NCI-H526 (cell line): Measurements from ENCODE around the gene GPRC5B.

Experiments used
- DNase-seq, 2 experiments: peaks; one replicate each; lab custom pipeline; 2025; lab: John Stamatoyannopoulos, UW

Gene GPRC5B

DNA sequence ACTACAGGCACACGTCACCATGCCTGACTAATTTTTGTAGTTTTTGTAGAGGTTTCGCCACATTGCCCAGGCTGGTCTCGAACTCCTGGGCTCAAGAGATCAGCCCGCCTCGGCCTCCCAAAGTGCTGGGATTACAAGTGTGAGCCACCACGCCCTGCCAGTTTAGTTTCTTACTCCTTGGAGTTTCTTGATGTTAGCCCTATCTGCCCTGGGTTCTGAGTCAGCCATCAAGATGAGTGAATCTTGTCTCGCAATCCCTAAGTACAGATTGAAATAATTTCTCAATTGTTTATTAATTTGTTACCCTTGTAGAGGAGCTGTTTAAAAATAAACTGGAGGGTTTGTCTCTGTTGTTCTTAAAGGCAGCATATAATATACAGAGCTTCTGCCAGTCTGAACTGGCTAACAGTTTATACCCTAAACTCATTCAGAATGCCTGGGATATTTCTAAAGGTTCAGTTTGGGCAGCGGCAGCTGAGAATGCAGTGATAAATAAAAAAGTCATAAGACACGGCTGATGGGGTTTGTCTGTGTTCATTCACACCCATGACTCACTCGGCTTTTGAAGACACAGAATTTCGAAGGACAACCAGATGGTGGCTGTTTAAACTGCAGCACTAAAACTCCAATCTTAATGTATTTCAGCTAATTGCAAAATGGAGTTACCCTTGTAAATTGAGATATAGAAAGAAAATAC is 39.6 kb downstream of the GPRC5B start:
- DNase-seq, result no peak

GRCh38 chr16:19843371-19843770 is 41.3 kb downstream of the GPRC5B start:
- no peak for DNase-seq

DNA sequence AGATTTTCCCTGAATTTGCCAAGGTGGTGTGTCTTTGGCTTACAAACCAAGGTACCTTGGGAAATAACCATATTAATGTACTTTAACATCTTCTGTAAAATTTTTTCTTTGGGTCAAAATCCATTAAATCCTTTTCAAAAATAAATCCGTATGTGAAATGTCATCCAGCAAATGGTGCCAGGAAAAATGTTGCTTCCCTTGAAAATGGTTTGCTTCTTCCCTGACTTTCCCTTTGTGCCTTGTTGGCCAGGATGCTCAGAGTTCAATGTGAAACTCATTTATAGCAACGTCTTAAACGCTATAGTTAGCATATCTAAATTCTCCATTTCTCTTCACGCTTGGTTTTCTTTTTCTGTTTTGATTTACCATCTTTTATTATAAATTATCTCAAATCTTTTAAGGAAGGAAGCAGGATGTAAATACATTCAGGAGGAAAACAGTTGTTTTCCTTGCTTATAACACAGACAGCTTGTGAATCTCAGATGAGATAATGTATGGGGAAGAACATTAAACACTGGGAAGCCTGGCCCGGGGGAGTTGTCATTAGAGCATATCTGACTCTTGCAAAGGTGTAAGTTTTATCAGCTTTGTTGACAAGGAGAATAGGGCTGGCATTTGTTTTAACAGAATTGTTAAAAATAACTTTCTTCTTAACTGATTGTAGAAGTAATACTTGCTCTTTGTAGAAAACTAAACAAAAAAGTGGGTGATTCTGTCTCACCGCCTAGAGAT is 42.1 kb downstream of the GPRC5B start:
- no peak for DNase-seq

DNA sequence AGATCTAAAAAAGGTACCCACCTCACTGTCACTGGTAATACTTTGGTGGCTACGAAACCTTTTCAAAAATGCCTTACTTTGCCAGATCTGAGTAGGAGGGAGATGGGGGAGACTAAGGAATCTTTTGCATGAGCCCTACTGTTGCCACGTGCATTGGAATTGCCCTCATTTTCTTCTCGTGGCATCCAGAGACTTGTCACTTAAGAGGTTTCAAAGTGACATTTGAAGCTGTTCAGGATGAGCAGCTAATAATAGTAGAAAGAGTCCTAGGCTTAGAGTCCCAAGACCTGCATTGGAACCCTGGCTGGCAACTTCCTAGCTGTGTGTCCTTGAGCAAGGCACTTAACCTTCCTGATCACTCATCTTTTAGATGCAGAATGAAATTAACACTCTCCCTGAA is 43.5 kb downstream of the GPRC5B start:
- no peak for DNase-seq

- DNase-seq, result no peak
Measured at GRCh38 chr16:19840524-19841110, 44.0 kb downstream of the GPRC5B start.

GRCh38 chr16:19837984-19838707 is 46.5 kb downstream of the GPRC5B start:
- no peak for DNase-seq

DNA sequence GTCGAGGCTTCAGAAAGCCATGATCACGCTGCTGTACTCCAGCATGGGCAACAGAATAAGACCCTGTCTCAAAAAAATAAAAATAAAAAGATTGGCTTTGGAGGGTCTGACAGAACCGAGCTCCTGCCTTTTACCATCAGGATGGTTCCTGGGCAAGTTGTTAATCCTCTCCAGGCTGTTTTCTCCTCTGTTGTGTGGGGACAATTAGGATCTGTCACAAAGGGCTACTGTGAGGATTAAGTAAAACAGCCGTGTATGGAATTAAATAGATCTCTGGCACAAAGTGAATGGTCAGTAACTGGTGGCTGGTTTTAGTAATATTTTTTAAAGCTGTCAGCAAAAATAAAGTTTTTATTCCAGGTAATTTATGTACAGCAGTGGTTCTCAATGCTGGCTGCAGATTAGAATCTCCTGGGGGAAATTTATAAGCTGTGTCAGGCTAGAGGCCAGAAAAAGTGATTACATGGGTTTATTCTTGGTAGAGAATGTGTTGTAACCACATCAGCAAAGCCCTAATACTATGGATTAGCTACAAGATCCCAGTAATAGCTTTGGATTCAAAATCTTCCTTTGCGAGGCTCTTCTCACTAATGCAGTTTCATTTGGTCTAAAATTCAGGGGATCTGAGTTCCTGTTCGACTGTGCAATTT is 47.2 kb downstream of the GPRC5B start:
- no peak for DNase-seq

DNA sequence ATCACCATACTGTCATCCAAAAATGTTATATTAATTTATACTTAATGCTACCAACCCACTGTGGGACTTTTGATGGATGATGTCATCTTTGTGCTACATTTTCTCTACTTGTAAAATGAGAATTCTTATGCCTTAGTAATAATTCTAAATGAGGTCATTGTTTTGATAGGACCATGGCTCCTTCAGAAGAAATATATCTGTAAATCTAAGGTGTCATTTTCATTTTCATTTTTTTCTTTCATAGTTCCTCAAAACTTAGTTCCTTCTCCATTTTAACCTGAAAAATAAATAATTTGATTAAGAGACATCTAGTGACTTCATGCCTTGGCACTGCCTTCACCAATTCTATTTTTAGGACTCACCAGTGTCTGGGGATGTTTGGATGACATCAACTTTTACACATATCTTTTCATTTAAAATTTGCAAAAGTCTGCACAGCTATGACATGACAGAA is 48.7 kb downstream of the GPRC5B start:
- no peak for DNase-seq

- DNase-seq, result no peak
Measured at GRCh38 chr16:19835196-19835595, 49.5 kb downstream of the GPRC5B start.

- no peak for DNase-seq
Measured at GRCh38 chr16:19833581-19833980, 51.1 kb downstream of the GPRC5B start.

DNA sequence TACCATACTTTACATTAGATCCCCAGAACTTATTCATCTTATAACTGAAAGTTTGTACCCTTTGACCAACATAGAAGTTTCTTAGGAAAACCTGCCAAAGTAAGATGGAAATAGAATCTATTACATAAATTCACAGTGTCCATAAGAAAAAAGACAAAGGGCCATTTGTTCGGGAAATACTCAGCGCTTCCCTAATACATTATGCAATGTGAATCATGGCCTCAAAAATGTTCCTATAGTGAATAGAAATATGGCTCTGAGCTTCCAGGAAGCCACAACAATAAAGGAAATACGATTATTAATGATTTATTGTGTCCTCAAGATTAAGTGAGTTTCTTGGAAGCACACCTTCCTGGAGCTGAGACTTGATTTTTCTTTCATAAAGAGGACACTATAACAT is 51.5 kb downstream of the GPRC5B start:
- no peak for DNase-seq

DNA sequence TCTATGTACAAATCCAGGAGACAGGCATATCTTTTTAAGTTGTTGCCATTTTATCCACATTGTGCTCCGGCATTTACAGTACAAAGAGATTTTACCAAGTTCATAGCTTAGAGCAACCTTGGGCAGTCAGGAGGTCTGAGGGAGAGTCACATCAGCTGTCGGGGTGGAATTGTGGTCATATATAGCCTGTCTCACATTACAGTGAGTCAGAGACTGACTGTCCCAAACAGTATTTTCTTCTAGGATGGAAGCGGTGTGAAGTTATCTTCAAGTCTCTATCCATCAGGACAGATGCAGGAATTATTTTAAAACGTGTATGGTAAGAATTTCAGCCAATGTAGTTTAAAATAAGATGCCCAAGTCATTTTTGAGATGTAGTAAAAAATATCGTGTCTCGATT is 53.0 kb downstream of the GPRC5B start:
- DNase-seq, result no peak

DNA sequence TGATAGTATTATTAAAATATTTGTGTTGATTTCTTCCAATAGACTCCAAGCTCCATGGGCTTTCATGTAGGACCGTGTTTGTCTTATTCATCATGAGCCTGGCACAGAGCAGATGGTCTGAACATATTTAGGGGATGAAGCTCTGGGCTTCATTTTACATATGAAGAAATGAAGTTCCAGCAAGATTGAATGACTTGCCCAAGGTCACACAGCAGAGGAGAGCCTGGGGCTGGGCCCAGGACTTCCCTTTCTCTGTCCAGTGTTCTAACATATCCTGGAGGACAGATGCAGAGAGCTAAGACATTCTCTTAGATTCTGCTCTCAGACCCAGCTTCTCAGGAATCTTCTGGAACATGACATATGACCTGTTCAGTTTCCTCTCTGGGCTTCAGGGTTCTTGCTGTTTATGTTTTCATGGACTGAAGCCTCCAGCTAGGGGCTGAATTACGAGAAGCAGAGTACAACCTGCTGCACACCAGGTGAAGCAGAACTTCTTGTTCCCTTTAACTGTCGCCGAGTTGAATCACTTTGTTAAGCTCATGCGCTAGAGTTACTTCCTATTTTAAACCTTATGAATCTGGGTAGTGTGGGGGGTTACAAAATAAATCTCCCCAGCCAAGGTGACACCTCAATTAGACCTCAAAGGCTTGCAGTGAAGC is 53.6 kb downstream of the GPRC5B start:
- no peak for DNase-seq

DNA sequence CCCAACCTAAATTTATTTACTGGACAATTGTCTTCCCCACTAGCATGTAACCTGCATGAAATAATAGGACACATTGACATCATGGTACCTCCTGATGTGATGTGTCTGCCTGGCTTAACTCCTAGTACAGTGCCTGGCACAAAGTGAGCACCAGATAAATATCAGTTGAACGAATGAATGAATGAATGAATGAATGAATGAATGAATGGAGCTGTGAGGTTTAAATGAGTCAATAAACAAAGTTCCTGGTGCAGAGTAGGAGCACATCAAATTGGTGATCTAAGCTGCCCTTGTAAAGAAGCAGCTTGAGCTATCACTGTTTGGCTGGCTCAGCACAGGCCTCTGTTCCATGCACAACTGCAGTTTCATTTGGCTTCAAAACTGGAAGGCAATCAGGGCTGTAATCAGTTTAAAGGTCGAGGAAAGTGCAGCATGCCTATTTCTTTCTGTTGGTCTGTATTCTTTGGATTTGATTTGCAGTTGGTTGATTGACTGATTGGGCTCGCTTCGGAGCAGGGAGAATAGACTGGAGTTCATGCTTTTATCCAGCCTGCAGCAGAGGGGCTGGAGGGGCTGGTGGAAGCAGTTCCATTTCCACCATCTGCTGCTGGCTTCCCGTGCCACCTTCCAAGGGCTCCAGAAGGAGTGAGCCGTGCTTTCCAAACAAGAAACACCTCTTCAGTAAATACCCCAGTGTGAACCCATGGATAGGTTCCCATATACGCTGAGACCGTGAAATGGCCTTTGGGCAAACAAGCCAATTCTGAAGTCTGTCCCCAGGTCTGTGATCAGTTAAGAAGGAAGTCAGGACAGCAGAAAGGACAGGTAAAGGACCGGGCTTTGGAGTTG is 54.6 kb downstream of the GPRC5B start:
- no peak for DNase-seq

- no peak for DNase-seq
Measured at GRCh38 chr16:19824216-19824615, 60.4 kb downstream of the GPRC5B start.

DNA sequence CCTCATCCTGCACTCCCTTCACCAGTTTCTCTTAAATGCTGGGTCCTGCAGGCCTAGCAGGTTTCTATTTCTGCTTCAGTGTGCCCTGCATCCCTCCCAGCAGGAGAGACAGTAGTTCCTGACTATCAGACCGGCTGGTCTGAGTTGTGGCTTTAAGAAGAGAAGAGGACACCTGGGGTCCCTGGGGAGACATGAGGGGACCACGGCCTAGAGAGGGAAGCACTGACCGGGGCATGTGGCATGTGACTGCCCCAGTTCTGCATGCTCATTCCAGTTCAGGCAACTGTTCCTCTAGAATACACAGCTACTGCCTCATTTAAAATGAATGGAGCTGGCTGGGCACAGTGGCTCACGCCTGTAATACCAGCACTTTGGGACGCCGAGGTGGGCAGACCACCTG is 61.3 kb downstream of the GPRC5B start:
- DNase-seq, result no peak

- no peak for DNase-seq
Measured at GRCh38 chr16:19822533-19822932, 62.1 kb downstream of the GPRC5B start.

DNA sequence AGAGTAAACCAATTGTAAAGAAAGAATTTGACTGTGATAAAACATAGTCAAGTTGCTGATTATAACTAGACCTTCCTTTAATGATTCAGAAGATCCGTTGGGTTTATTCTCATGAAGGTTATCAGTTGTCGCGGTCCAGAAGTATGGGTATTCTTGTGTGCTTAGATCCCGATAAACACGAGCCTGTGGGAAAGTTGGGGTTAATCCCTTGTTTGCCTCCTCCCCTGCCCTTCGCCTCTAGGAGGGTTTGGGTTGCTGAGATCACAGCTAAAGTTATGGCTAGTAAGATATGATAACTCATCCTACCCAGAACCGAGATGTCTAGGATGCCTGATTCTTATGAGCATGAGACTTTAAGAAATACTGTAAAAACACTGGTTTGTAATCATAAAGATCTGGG is 66.8 kb downstream of the GPRC5B start:
- DNase-seq, result no peak

GRCh38 chr16:19817122-19817521 is 67.5 kb downstream of the GPRC5B start:
- DNase-seq, result no peak

GRCh38 chr16:19815418-19815817 is 69.2 kb downstream of the GPRC5B start:
- no peak for DNase-seq

DNA sequence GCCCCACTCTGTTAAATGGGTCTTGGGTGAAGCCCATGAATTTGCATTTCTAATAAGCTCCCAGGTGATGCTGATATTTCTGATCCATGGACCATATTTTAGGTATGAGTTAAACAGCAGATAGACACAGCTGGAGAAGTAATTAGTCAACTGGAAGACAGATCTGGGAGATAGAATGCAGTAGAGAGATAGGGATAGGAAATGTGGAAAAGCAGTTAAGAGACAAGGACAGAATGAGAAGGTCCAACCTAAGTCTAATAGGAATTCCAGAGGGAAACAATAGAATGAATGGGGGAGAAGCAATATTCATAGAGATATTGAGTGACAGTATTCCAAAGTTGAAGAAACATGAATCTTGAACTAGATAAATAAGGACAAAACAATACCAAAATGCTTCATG is 71.7 kb downstream of the GPRC5B start:
- DNase-seq, result no peak
